ENCODE data around the gene NOX4. TPM values are rescaled to one million over a fixed set of nuclear protein-coding genes. Genes with fewer than 3 reads are reported as not detected.

The NOX4 gene
- total RNA-seq, 2 donors from 2014 or later = 0.62 to 1.6 TPM

DNA sequence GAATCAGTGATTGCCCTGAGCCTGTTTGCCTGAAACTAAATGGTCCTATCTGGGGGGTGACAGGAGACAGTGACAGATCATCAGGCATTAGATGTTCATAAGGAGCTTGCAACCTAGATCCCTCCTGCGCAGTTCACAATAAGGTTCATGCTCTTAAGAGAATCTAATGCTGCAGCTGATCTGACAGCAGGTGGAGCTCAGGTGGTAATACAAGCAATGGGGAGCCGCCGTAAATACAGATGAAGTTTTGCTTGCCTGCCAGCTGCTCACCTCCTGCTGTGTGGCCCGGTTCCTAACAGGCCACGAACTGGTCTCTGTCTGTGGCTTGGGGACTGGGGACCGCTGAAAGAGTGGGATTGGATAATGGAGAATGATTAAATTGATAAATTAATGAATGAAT lies 14.0 kb downstream of the NOX4 start:
- H3K27ac ChIP-seq = no peak overlapping the region
- DNase-seq (ENCODE audit: low spot score) = no peak
- no peak for TF ChIP-seq POLR2AphosphoS5 (IDR thresholded peaks at IDR 0.05)
- TF ChIP-seq, protein P1, sequence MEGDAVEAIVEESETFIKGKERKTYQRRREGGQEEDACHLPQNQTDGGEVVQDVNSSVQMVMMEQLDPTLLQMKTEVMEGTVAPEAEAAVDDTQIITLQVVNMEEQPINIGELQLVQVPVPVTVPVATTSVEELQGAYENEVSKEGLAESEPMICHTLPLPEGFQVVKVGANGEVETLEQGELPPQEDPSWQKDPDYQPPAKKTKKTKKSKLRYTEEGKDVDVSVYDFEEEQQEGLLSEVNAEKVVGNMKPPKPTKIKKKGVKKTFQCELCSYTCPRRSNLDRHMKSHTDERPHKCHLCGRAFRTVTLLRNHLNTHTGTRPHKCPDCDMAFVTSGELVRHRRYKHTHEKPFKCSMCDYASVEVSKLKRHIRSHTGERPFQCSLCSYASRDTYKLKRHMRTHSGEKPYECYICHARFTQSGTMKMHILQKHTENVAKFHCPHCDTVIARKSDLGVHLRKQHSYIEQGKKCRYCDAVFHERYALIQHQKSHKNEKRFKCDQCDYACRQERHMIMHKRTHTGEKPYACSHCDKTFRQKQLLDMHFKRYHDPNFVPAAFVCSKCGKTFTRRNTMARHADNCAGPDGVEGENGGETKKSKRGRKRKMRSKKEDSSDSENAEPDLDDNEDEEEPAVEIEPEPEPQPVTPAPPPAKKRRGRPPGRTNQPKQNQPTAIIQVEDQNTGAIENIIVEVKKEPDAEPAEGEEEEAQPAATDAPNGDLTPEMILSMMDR (IDR thresholded peaks at IDR 0.05) = peak in 1 of 4 experiments; percentile 31
- no peak overlapping the region for H3K4me3 ChIP-seq
- no peaks in the 10 kb centered on the region for H3K36me3 ChIP-seq
- H3K27me3 ChIP-seq (replicated peaks; ENCODE audit: insufficient read depth) = no peaks in the 10 kb centered on the region
- intact Hi-C loops (cut with DNase I) = no loop called here
- 73% methylated on average over 6 of the region's 6 CpGs for WGBS
- H3K4me1 ChIP-seq (replicated peaks) = no peaks in the 10 kb centered on the region
- H3K9me3 ChIP-seq = no peaks in the 10 kb centered on the region

DNA sequence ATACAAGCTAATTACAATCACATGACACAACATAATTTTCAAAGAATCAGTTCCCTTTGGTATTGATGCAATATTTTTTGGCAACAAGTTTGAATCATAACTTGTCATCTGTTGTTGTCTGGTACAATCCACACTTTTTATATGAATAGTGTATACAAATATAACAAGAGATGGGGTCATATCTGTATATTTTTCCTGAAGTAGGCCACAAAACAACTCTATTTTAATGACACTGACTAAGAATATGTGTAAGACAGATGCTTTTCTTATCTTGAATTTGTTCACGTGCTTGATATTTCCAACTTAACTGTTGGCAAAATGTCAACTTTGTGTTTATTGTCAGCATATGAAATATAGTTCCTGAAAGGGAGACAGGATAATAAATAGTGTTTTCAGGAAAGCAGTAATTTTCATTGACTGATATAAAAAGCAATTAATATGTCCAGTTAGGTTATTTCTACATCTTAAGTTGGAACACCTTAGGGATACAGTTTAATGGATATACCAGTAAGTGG lies 27.9 kb downstream of the NOX4 start:
- no peak for DNase-seq (ENCODE audit: low spot score)
- 20% methylated on average over 1 of the region's 1 CpG for WGBS
- intact Hi-C loops (cut with DNase I) = no loop called here
- Histone ChIP-seq H3K9me3 (no peaks in the 10 kb centered on the region), H3K36me3 (no peaks in the 10 kb centered on the region), H3K27me3 (replicated peaks; ENCODE audit: insufficient read depth) (no peaks in the 10 kb centered on the region), H3K4me3 (no peak overlapping the region), H3K4me1 (replicated peaks) (no peaks in the 10 kb centered on the region), H3K27ac (no peak overlapping the region)
- TF ChIP-seq POLR2A (IDR thresholded peaks at IDR 0.05) (no peak), POLR2AphosphoS5 (IDR thresholded peaks at IDR 0.05) (no peak)
- TF ChIP-seq, protein P1 (IDR thresholded peaks at IDR 0.05) = no peak

DNA sequence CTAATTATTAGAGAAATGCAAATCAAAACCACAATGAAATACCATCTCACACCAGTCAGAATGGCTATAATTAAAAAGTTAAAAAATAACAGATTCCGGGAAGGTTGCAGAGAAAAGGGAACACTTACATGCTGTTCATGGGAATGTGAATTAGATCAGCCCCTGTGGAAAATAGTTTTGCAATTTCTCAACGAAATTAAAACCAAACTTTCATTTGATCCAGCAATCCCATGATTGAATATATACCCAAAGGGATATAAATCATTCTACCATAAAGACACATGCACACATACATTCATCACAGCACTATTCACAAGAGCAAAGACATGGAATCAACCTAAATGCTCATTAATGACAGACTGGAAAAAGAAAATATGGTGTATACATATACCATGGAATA lies 32.5 kb downstream of the NOX4 start:
- no peaks in the 10 kb centered on the region for H3K9me3 ChIP-seq
- H3K36me3 ChIP-seq = no peaks in the 10 kb centered on the region
- no peaks in the 10 kb centered on the region for H3K4me1 ChIP-seq (replicated peaks)
- H3K4me3 ChIP-seq = no peak overlapping the region
- intact Hi-C loops (cut with DNase I) = no loop called here
- TF ChIP-seq POLR2A (IDR thresholded peaks at IDR 0.05) (no peak), POLR2AphosphoS5 (IDR thresholded peaks at IDR 0.05) (no peak)
- TF ChIP-seq, protein P1 (IDR thresholded peaks at IDR 0.05) = no peak
- no peaks in the 10 kb centered on the region for H3K27me3 ChIP-seq (replicated peaks; ENCODE audit: insufficient read depth)
- H3K27ac ChIP-seq = no peak overlapping the region
- no peak for DNase-seq (ENCODE audit: low spot score)
- WGBS = 70% methylated on average over 2 of the region's 2 CpGs

DNA sequence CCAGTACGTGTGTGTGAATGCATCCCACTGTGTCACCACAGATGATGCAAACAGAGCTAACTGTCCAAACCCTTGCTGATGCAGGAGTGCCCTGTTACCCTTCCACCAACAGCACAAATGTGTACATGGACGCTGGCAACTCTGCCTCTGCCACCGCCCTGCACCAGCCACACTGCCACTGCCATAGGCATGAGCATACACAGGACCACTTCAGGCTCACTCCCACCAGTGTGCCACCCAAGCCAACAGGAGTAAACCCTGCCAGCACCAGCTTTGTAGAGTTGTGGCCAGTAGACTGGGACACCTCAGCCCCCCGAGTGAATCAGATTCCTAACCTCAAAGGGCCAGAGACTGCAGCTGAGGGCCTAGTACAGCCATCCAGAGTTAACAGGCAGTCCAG lies 34.0 kb downstream of the NOX4 start:
- WGBS = 97% methylated on average over 4 of the region's 4 CpGs
- no peak for TF ChIP-seq POLR2A (IDR thresholded peaks at IDR 0.05)
- TF ChIP-seq, protein P1 (IDR thresholded peaks at IDR 0.05) = no peak
- TF ChIP-seq POLR2AphosphoS5 (IDR thresholded peaks at IDR 0.05) = no peak
- H3K4me1 ChIP-seq (replicated peaks) = no peaks in the 10 kb centered on the region
- no peak overlapping the region for H3K27ac ChIP-seq
- no peaks in the 10 kb centered on the region for H3K27me3 ChIP-seq (replicated peaks; ENCODE audit: insufficient read depth)
- DNase-seq (ENCODE audit: low spot score) = no peak
- intact Hi-C loops (cut with DNase I) = no loop called here
- H3K4me3 ChIP-seq = no peak overlapping the region
- no peaks in the 10 kb centered on the region for H3K36me3 ChIP-seq
- no peaks in the 10 kb centered on the region for H3K9me3 ChIP-seq

DNA sequence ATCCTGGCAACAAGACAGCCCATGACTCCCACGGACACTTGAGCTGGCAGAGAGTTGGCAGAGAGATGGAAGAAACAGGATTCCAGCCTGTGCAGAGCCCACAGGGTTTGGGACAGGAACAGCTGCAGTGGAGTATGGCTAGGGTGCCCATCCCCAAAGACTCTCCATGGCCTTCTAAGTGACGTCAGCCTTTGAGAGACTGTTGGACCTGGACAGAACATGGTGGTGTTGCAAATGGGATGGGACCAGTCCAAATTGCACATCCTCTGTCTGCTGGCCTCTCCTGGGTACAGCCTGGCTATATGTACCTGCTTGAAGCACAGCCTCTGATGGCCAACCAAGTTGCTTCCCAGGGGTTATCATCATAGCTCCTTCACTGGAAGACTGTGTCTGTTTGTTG lies 34.5 kb downstream of the NOX4 start:
- TF ChIP-seq, protein P1 (IDR thresholded peaks at IDR 0.05) = no peak
- TF ChIP-seq POLR2A (IDR thresholded peaks at IDR 0.05) (no peak), POLR2AphosphoS5 (IDR thresholded peaks at IDR 0.05) (no peak)
- Histone ChIP-seq H3K36me3 (no peaks in the 10 kb centered on the region), H3K9me3 (no peaks in the 10 kb centered on the region), H3K4me3 (no peak overlapping the region), H3K27ac (no peak overlapping the region), H3K27me3 (replicated peaks; ENCODE audit: insufficient read depth) (no peaks in the 10 kb centered on the region), H3K4me1 (replicated peaks) (no peaks in the 10 kb centered on the region)
- DNase-seq (ENCODE audit: low spot score) = no peak
- intact Hi-C loops (cut with DNase I) = no loop called here
- WGBS = 88% methylated on average over 2 of the region's 2 CpGs
